IMR-90 (cell line): ENCODE results near the gene OPRM1. TPM values are rescaled to one million over a fixed set of nuclear protein-coding genes. Genes with fewer than 3 reads are reported as not detected.

Source experiments
- CHD1 ChIP-seq: IDR thresholded peaks from 2 replicates; pipeline ENCODE4 v1.6.1; 2012; ENCODE audit warnings: low read depth, low read length, improper control_type of control experiment
- FOS ChIP-seq: fragments of 150-350 bp; IDR thresholded peaks from 2 replicates; pipeline ENCODE4 v1.6.1; 2016; ENCODE audit warnings: low read depth, low read length
- NFE2L2 ChIP-seq: fragments of 150-350 bp; IDR thresholded peaks from 2 replicates; pipeline ENCODE4 v1.6.1; 2016; ENCODE audit warnings: low read depth, mild to moderate bottlenecking, low read length
- USF2 ChIP-seq: fragments of 150-350 bp; IDR thresholded peaks from 2 replicates; pipeline ENCODE4 v1.6.1; 2017; ENCODE audit warnings: mild to moderate bottlenecking, antibody characterized with exemption, low read length, low read depth
- polyA plus RNA-seq, 3 experiments: library from polyadenylated mRNA; depleted of rRNA; stranded (reverse); fragments of >200 nt; gene quantifications; 2 replicates each; pipeline ENCODE4 v1.2.3, GENCODE V29; 2012; ENCODE audit warnings: low replicate concordance in 1 of 3
- total RNA-seq: library from RNA; depleted of rRNA; stranded (reverse); fragments of >200 nt; gene quantifications from 2 replicates; pipeline ENCODE4 v1.2.3, GENCODE V29; 2012

OPRM1 gene
- total and polyA plus RNA-seq, 2 of the 4 experiments (the other 2 are of a cell fraction) = not detected

- TF ChIP-seq USF2 (no peak), FOS (no peak), NFE2L2 (no peak), CHD1 (no peak)
These were observed 253.0 kb downstream of the OPRM1 start (continued) for GRCh38 chr6:154292066-154292465.
